Sigmoid colon (tissue), 7 donors: Measurements from ENCODE around the gene LTF. TPM values are rescaled to one million over a fixed set of nuclear protein-coding genes. Genes with fewer than 3 reads are reported as not detected.

Experiments used
- DNase-seq: peaks from one replicate; pipeline ENCODE4 v3.0.0-alpha.2; 2019
- H3K27ac ChIP-seq, 4 donors: fragments of 200-600 bp; sonication (generic); one replicate each; pipeline ENCODE4 v1.5.1; 2016 to 2019; ENCODE audit warnings: mild to moderate bottlenecking in 1 of 4
- H3K27me3 ChIP-seq, 3 donors: fragments of 200-600 bp; sonication (generic); one replicate each; pipeline ENCODE4 v1.5.1; 2019; ENCODE audit warnings: mild to moderate bottlenecking in 1 of 3
- H3K36me3 ChIP-seq, 4 donors: fragments of 200-600 bp; sonication (generic); one replicate each; pipeline ENCODE4 v1.5.1; 2016 to 2019
- H3K4me1 ChIP-seq, 4 donors: fragments of 200-600 bp; sonication (generic); one replicate each; pipeline ENCODE4 v1.5.1; 2017 to 2019
- H3K4me3 ChIP-seq, 4 donors: fragments of 200-600 bp; sonication (generic); one replicate each; pipeline ENCODE4 v1.5.1; 2017 to 2019; ENCODE audit warnings: mild to moderate bottlenecking in 2 of 4, moderate library complexity in 1 of 4
- H3K9me3 ChIP-seq, 4 donors: fragments of 200-600 bp in 3 of 4; sonication (generic) in 3 of 4; one replicate each; pipeline versions ENCODE4 v1.5.1 to v1.6.1; 2013 to 2019
- CTCF ChIP-seq, 4 experiments: fragments of 450-650 bp in 3 of 4; fragments of 200-600 bp in 1 of 4; IDR thresholded peaks; one replicate each; pipeline ENCODE4 v1.5.1; 2016 to 2019; ENCODE audit warnings: antibody characterized with exemption in 4 of 4, mild to moderate bottlenecking in 3 of 4, moderate library complexity in 2 of 4
- EP300 ChIP-seq, 4 donors: sonication (generic); formaldehyde crosslinking; IDR thresholded peaks; one replicate each; pipeline ENCODE4 v1.6.1; 2017; ENCODE audit warnings: antibody characterized with exemption in 4 of 4
- POLR2A ChIP-seq, 2 donors: fragments of 450-650 bp; IDR thresholded peaks; one replicate each; pipeline ENCODE4 v1.6.1; 2016; ENCODE audit warnings: antibody characterized with exemption in 2 of 2, mild to moderate bottlenecking in 2 of 2, moderate library complexity in 2 of 2
- POLR2AphosphoS5 ChIP-seq, 4 donors: sonication (generic); formaldehyde crosslinking; IDR thresholded peaks; one replicate each; pipeline ENCODE4 v1.6.1; 2017; ENCODE audit warnings: antibody characterized with exemption in 4 of 4
- WGBS, 2 donors: extraction: QIAGEN DNeasy Blood & Tissue Kit; methylation state at CpG; one replicate each; pipeline ENCODE4 v1.1.7; 2013; 5-methylcytosine and 5-hydroxymethylcytosine counted together
- intact Hi-C: fragments of 100-400 bp; cut with DNase I; formaldehyde crosslinking; loops from one replicate; pipeline ENCODE4 v1.15.1; 2023
- polyA plus RNA-seq, 3 donors: library from polyadenylated mRNA; stranded (reverse); fragments of 200-250 nt; gene quantifications; one replicate each; pipeline ENCODE4 v1.2.3, GENCODE V29; 2013
- total RNA-seq, 4 donors: library from RNA; depleted of rRNA; stranded (reverse); fragments of >200 nt; gene quantifications; one replicate each; pipeline ENCODE4 v1.1.0, GENCODE V29; 2016
- donor health status: healthy with polysubstance abuse.
- donor health status: Bipolar disorder and iron deficiency.
- donor health status: healthy.

LTF gene
- total and polyA plus RNA-seq, 7 donors = 0.16 to 38.0 (median 0.36) TPM; not detected in 2

- no peaks in the 10 kb centered on the region for H3K4me1 ChIP-seq
- WGBS, 2 donors = 84 to 86% methylated on average over 8 of the region's 8 CpGs
- H3K4me3 ChIP-seq = no peak overlapping the region
- no peak for DNase-seq
- H3K36me3 ChIP-seq = no peaks in the 10 kb centered on the region
- H3K27ac ChIP-seq = no peak overlapping the region
- H3K27me3 ChIP-seq = no peaks in the 10 kb centered on the region
- TF ChIP-seq CTCF (IDR thresholded peaks at IDR 0.05) (no peak), POLR2A (IDR thresholded peaks at IDR 0.05) (no peak), EP300 (IDR thresholded peaks at IDR 0.05) (no peak), POLR2AphosphoS5 (IDR thresholded peaks at IDR 0.05) (no peak)
- intact Hi-C loops = no loop called here
- H3K9me3 ChIP-seq = no peaks in the 10 kb centered on the region
Measured at GRCh38 chr3:46400000-46400734, 64.5 kb downstream of the LTF start.

DNA sequence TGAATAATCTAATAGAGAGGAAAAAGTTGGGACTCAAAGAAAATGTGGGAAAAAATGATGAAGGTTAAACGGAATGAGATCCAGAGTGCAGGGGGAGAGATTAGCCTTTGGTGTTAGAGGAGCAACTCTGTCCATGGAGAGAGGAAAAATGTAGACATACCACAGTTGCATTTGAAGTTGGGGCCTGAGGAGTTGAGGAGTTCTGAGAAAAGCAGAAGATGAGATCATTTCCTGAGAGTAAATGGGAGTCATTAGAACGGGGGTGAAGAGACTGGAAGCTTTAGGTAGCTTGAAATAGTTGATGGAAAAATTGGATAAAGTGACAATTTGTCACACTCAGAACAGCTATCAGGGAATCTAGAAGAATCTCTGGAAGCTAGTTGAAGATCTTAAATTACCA, 65.1 kb downstream of the LTF start:
- Histone ChIP-seq H3K9me3 (no peaks in the 10 kb centered on the region), H3K27ac (no peak overlapping the region), H3K36me3 (no peaks in the 10 kb centered on the region), H3K27me3 (no peaks in the 10 kb centered on the region), H3K4me3 (no peak overlapping the region), H3K4me1 (no peaks in the 10 kb centered on the region)
- intact Hi-C loops = no loop called here
- TF ChIP-seq EP300 (IDR thresholded peaks at IDR 0.05) (no peak), CTCF (IDR thresholded peaks at IDR 0.05) (no peak), POLR2A (IDR thresholded peaks at IDR 0.05) (no peak), POLR2AphosphoS5 (IDR thresholded peaks at IDR 0.05) (no peak)
- no peak for DNase-seq
- 64 to 84% methylated on average over 2 of the region's 2 CpGs for WGBS, 2 donors

DNA sequence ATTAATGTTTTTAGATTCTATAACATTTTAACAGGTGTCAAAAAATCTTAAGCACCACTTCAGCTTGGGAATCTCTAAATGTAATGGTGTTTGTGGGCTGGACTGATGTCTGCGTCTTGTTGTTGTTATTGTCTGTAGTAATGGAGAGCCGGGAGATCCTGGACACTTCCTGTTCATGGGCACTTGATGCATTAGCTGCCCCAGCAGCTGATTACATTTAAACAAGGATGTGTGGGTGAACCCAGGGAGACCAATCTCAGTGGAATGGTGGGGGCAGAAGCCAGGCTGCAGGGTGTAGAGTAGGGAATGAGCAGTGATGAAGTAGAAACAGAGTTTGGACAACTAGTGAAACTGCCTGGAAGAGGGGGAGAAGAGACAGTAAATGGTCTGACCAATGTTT, 65.6 kb downstream of the LTF start:
- Histone ChIP-seq H3K4me3 (no peak overlapping the region), H3K27ac (no peak overlapping the region), H3K36me3 (no peaks in the 10 kb centered on the region), H3K9me3 (no peaks in the 10 kb centered on the region), H3K4me1 (no peaks in the 10 kb centered on the region), H3K27me3 (no peaks in the 10 kb centered on the region)
- intact Hi-C loops = no loop called here
- WGBS, 2 donors = 89% methylated on average over 2 of the region's 2 CpGs
- DNase-seq = no peak
- TF ChIP-seq EP300 (IDR thresholded peaks at IDR 0.05) = no peak
- TF ChIP-seq POLR2A (IDR thresholded peaks at IDR 0.05) = no peak
- TF ChIP-seq CTCF (IDR thresholded peaks at IDR 0.05) = no peak
- TF ChIP-seq POLR2AphosphoS5 (IDR thresholded peaks at IDR 0.05) = no peak

- TF ChIP-seq POLR2A (IDR thresholded peaks at IDR 0.05) = no peak
- no peak for TF ChIP-seq POLR2AphosphoS5 (IDR thresholded peaks at IDR 0.05)
- no peak for TF ChIP-seq CTCF (IDR thresholded peaks at IDR 0.05)
- no peak for TF ChIP-seq EP300 (IDR thresholded peaks at IDR 0.05)
- no peaks in the 10 kb centered on the region for H3K9me3 ChIP-seq
- no peak for DNase-seq
- no peaks in the 10 kb centered on the region for H3K27me3 ChIP-seq
- intact Hi-C loops = no loop called here
- WGBS, 2 donors = 92 to 98% methylated on average over 6 of the region's 6 CpGs
- no peaks in the 10 kb centered on the region for H3K36me3 ChIP-seq
- H3K27ac ChIP-seq = no peak overlapping the region
- H3K4me1 ChIP-seq = no peaks in the 10 kb centered on the region
- H3K4me3 ChIP-seq = no peak overlapping the region
Measured at GRCh38 chr3:46398186-46398955, 66.3 kb downstream of the LTF start.
